Pancreas (tissue), 10 donors: ENCODE measurements around the gene APOF. TPM values are rescaled to one million over a fixed set of nuclear protein-coding genes. Genes with fewer than 3 reads are reported as not detected.
"Not testable (repeated sequence)": the region's sequence is repeated elsewhere in the genome, so short reads cannot be mapped to it uniquely, and the experiment has no call there.

Source experiments
- ATAC-seq, 4 donors: fragments of 200-7000 bp; cut with Tn5 transposase; one replicate each; pipeline versions ENCODE4 v1.8.0 to v1.9.1; 2020; ENCODE audit warnings: mild to moderate bottlenecking in 4 of 4, moderate library complexity in 4 of 4
- DNase-seq, 6 donors: peaks; one replicate each; pipeline ENCODE4 v3.0.0-alpha.2; 2020
- FAIRE-seq: peaks from 2 replicates; lab custom pipeline; 2012; peaks lifted over from hg19 to GRCh38; lab: Jason Lieb, UNC
- H3K27ac ChIP-seq, 4 donors: fragments of 200-600 bp; sonication (generic); 1 replicate in 3 of 4; 2 replicates in 1 of 4; pipeline versions ENCODE4 v1.5.0 to v1.8.0; 2020
- H3K27me3 ChIP-seq, 4 donors: fragments of 200-600 bp; one replicate each; pipeline ENCODE4 v1.8.0; 2021
- H3K36me3 ChIP-seq, 3 donors: fragments of 200-600 bp; sonication (generic) in 1 of 3; one replicate each; pipeline versions ENCODE4 v1.5.0 to v1.8.0; 2020 to 2021
- H3K4me1 ChIP-seq, 3 donors: fragments of 200-600 bp; one replicate each; pipeline ENCODE4 v1.8.0; 2021
- H3K4me3 ChIP-seq, 4 donors: fragments of 200-600 bp; sonication (generic) in 2 of 4; one replicate each; pipeline versions ENCODE4 v1.5.0 to v1.8.0; 2020 to 2021
- H3K9me3 ChIP-seq, 4 donors: fragments of 200-600 bp; one replicate each; pipeline ENCODE4 v1.8.0; 2021
- CTCF ChIP-seq, 4 donors: fragments of 200-600 bp; sonication (generic) in 3 of 4; IDR thresholded peaks; one replicate each; pipeline versions ENCODE4 v1.5.0 to v1.8.0; 2021; ENCODE audit warnings: antibody characterized with exemption in 4 of 4
- WGBS, 2 donors: extraction: QIAGEN DNeasy Blood & Tissue Kit; methylation state at CpG; one replicate each; pipeline ENCODE4 v1.1.7; 2013; 5-methylcytosine and 5-hydroxymethylcytosine counted together
- intact Hi-C, 3 donors: fragments of 100-400 bp; cut with DNase I; formaldehyde crosslinking; loops; one replicate each; pipeline versions ENCODE4 v1.11.1 to v1.14.2; 2022
- polyA plus RNA-seq, 2 donors: library from polyadenylated mRNA; stranded (reverse); fragments of 200-250 nt; gene quantifications; one replicate each; pipeline ENCODE4 v1.2.3, GENCODE V29; 2013
- total RNA-seq, 6 donors: library from RNA; stranded (reverse); fragmentation: NEBNext Ultra II Directional in 4 of 6; extraction: Animal tissue kit (Norgen Biotek cat#: 25700) in 4 of 6; gene quantifications; one replicate each; pipeline versions ENCODE4 v1.2.1 to v1.2.4, GENCODE V29; 2021 to 2023
- donor health status: healthy with polysubstance abuse.
- donor health status: DM: no; HTN: no; CAD: no; lungs with moderate emphysema.
- donor health status: DM: no; HTN: no; CAD: no.
- donor health status: control.
- donor health status: control.
- donor health status: Bipolar disorder and iron deficiency.
- donor health status: DM: yes; HTN: yes; CAD: no.
- donor health status: DM: no; HTN: no; CAD: no.
- donor health status: DM: no; HTN: no; CAD: no.
- donor health status: DM: yes; HTN: yes; CAD: no.

APOF gene
- total and polyA plus RNA-seq, 8 donors, result 0.05 to 0.13 TPM; not detected in 6

DNA sequence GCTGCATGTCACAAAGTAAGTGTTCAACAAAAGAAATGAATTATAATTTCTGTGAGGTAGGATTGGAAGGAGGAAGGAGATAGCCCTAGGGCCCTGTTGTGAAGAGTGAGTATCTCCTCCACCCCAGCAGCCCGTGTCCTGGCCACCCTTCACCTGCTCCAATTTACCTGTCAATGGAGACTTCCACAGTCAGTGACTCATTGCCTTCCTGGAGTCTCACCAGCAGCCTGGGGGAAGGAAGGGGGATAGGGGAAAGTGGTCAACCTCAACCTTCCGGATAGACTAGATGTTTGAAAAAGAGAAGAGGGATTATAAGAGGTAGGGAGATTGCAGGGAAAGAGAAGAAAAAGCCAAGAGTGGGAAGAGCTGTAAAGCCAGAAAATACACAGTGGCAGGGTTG, 12.0 kb downstream of the APOF start:
- Histone ChIP-seq H3K27me3 (no peaks in the 10 kb centered on the region), H3K4me3 (no peak overlapping the region), H3K9me3 (no peaks in the 10 kb centered on the region), H3K4me1 (no peaks in the 10 kb centered on the region), H3K27ac (no peak overlapping the region), H3K36me3 (peaks cover 0 to 84% (median 44%) of the 10 kb centered on the region in 3 donors)
- FAIRE-seq (no peak), ATAC-seq (no peak), DNase-seq (no peak)
- WGBS, 2 donors, result 85 to 94% methylated on average over 2 of the region's 2 CpGs
- intact Hi-C loops, result no loop called here
- TF ChIP-seq CTCF (IDR thresholded peaks at IDR 0.05), result no peak

- H3K4me1 ChIP-seq, result no peaks in the 10 kb centered on the region
- peaks cover 0 to 66% (median 27%) of the 10 kb centered on the region in 3 donors for H3K36me3 ChIP-seq
- intact Hi-C loops, result no loop called here
- TF ChIP-seq CTCF (IDR thresholded peaks at IDR 0.05), result no peak
- ATAC-seq (no peak), FAIRE-seq (no peak), DNase-seq (no peak)
- no peak overlapping the region for H3K4me3 ChIP-seq
- H3K27me3 ChIP-seq, result no peaks in the 10 kb centered on the region
- H3K9me3 ChIP-seq, result no peaks in the 10 kb centered on the region
- no peak overlapping the region for H3K27ac ChIP-seq
- WGBS, 2 donors, result 91 to 97% methylated on average over 5 of the region's 5 CpGs
These were observed 13.9 kb downstream of the APOF start for GRCh38 chr12:56348776-56349175.

DNA sequence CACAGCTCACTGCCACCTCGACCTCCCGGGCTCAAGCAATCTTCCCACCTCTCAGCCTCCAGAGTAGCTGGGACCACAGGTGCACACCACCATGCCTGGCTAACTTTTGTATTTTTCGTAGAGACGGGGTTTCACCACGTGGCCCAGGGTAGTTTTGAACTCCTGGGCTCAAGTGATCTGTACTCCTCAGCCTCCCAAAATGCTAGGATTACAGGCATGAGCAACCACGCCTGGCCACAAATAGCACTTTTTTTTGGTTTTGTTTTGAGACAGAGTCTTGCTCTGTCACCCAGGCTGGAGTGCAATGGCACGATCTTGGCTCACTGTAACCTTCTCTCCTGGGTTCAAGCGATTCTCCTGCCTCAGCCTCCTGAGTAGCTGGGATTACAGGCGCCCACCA, 15.4 kb downstream of the APOF start:
- WGBS, 2 donors, result 91 to 96% methylated on average over 9 of the region's 9 CpGs
- H3K27ac ChIP-seq, intact Hi-C loops, H3K27me3 ChIP-seq, ATAC-seq, FAIRE-seq, H3K9me3 ChIP-seq, DNase-seq, H3K4me3 ChIP-seq, H3K4me1 ChIP-seq: not testable (repeated sequence)
- H3K36me3 ChIP-seq, result peaks cover 0 to 54% (median 31%) of the 10 kb centered on the region in 3 donors

GRCh38 chr12:56346675-56347074, 16.0 kb downstream of the APOF start:
- no peaks in the 10 kb centered on the region for H3K4me1 ChIP-seq
- H3K36me3 ChIP-seq, result peaks cover 0 to 53% (median 31%) of the 10 kb centered on the region in 3 donors
- DNase-seq (no peak), ATAC-seq (peak in 2 of 4 donors; percentile 8 to 40), FAIRE-seq (no peak)
- no peak for TF ChIP-seq CTCF (IDR thresholded peaks at IDR 0.05)
- H3K4me3 ChIP-seq, result no peak overlapping the region
- H3K27ac ChIP-seq, result no peak overlapping the region
- intact Hi-C loops, result no loop called here
- no peaks in the 10 kb centered on the region for H3K9me3 ChIP-seq
- 78 to 79% methylated on average over 7 of the region's 7 CpGs for whole genome bisulfite sequencing, 2 donors
- no peaks in the 10 kb centered on the region for H3K27me3 ChIP-seq

GRCh38 chr12:56342290-56342689, 20.4 kb downstream of the APOF start:
- H3K27me3 ChIP-seq, H3K4me3 ChIP-seq, intact Hi-C loops, DNase-seq, H3K27ac ChIP-seq, H3K9me3 ChIP-seq, FAIRE-seq, ATAC-seq, H3K4me1 ChIP-seq: not testable (repeated sequence)
- peaks cover 0 to 13% (median 11%) of the 10 kb centered on the region in 3 donors for H3K36me3 ChIP-seq
- WGBS, 2 donors, result 93 to 98% methylated on average over 2 of the region's 2 CpGs

GRCh38 chr12:56341616-56342015, 21.0 kb downstream of the APOF start:
- intact Hi-C loops, result no loop called here
- Histone ChIP-seq H3K27me3 (no peaks in the 10 kb centered on the region), H3K36me3 (peaks cover 0 to 8% (median 4%) of the 10 kb centered on the region in 3 donors), H3K9me3 (no peaks in the 10 kb centered on the region), H3K4me1 (no peaks in the 10 kb centered on the region), H3K4me3 (no peak overlapping the region), H3K27ac (no peak overlapping the region)
- no peak for FAIRE-seq
- ATAC-seq, result no peak
- TF ChIP-seq CTCF (IDR thresholded peaks at IDR 0.05), result no peak
- 3 to 12% methylated on average over 1 of the region's 1 CpG for WGBS, 2 donors
- DNase-seq, result no peak
